ENCODE results near the gene TMEM121. TPM values are rescaled to one million over a fixed set of nuclear protein-coding genes. Genes with fewer than 3 reads are reported as not detected.
"Not testable (repeated sequence)": the region's sequence is repeated elsewhere in the genome, so short reads cannot be mapped to it uniquely, and the experiment has no call there.

TMEM121 gene
- total RNA-seq, 1 donor from 2014 or later = 13.9 TPM

DNA sequence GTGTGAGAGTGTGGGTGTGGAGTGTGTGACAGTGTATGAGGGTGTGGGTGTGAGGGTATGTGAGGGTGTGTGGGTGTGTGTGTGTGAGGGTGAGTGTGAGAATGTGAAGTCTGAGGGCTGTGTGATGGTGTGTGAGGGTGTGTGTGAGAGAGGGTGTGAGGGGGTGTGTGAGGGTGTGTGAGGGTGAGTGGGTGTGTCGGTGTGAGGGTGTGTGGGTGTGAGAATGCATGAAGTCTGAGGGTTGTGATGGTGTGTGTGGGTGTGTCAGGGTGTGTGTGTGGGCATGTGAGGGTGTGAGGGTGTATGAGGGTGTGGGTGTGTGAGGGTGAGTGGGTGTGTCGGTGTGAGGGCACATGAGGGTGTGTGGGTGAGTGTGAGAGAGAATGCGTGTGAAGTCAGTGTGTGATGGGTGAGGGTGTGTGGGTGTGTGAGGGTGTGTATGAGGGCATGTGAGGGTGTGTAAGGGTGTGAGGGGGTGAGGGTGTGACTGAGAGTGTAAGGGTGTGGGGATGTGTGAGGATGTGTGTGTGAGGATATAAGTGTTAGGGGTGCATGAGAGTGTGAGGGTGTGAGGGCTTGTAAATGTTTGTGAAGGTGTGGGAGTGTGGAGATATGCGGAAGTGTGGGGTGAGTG is 36.4 kb downstream of the TMEM121 start:
- Mint-ChIP-seq H3K27me3 (ENCODE audit: low read depth) (no peaks in the 10 kb centered on the region), H3K4me3 (no peak overlapping the region), H3K9me3 (peaks cover 7% of the 10 kb centered on the region), H3K4me1 (no peaks in the 10 kb centered on the region), H3K27ac (ENCODE audit: unreplicated experiment) (no peak overlapping the region), H3K36me3 (ENCODE audit: low read depth) (peaks cover 8% of the 10 kb centered on the region)
- DNase-seq (ENCODE audit: low read depth, low spot score) = no peak
- TF ChIP-seq, protein P1, sequence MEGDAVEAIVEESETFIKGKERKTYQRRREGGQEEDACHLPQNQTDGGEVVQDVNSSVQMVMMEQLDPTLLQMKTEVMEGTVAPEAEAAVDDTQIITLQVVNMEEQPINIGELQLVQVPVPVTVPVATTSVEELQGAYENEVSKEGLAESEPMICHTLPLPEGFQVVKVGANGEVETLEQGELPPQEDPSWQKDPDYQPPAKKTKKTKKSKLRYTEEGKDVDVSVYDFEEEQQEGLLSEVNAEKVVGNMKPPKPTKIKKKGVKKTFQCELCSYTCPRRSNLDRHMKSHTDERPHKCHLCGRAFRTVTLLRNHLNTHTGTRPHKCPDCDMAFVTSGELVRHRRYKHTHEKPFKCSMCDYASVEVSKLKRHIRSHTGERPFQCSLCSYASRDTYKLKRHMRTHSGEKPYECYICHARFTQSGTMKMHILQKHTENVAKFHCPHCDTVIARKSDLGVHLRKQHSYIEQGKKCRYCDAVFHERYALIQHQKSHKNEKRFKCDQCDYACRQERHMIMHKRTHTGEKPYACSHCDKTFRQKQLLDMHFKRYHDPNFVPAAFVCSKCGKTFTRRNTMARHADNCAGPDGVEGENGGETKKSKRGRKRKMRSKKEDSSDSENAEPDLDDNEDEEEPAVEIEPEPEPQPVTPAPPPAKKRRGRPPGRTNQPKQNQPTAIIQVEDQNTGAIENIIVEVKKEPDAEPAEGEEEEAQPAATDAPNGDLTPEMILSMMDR (conservative IDR thresholded peaks at IDR 0.05) = no peak

DNA sequence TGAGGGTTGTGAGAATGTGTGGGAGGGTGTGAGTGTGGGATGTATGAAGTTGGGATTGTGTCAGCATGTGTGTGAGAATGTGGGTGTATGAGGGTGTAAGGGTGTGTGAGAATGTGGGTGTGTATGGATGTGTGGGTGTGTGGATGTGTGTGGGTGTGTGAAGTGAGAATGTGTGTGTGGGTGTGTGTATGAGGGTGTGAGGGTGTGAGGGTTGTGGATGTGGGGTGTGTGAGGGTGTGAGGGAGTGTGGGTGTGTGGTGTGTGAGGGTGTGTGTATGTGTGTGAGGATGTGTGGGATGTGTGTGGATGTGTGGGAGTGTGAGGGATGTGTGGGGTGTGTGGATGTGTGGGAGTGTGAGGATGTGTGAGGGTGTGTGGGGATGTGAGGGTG is 37.0 kb downstream of the TMEM121 start:
- H3K36me3 Mint-ChIP-seq (ENCODE audit: low read depth) = peaks cover 12% of the 10 kb centered on the region
- peaks cover 12% of the 10 kb centered on the region for H3K9me3 Mint-ChIP-seq
- H3K27me3 Mint-ChIP-seq (ENCODE audit: low read depth) = no peaks in the 10 kb centered on the region
- H3K4me1 Mint-ChIP-seq = no peaks in the 10 kb centered on the region
- H3K4me3 Mint-ChIP-seq = no peak overlapping the region
- no peak for DNase-seq (ENCODE audit: low read depth, low spot score)
- TF ChIP-seq, protein P1 (conservative IDR thresholded peaks at IDR 0.05) = no peak
- no peak overlapping the region for H3K27ac Mint-ChIP-seq (ENCODE audit: unreplicated experiment)

DNA sequence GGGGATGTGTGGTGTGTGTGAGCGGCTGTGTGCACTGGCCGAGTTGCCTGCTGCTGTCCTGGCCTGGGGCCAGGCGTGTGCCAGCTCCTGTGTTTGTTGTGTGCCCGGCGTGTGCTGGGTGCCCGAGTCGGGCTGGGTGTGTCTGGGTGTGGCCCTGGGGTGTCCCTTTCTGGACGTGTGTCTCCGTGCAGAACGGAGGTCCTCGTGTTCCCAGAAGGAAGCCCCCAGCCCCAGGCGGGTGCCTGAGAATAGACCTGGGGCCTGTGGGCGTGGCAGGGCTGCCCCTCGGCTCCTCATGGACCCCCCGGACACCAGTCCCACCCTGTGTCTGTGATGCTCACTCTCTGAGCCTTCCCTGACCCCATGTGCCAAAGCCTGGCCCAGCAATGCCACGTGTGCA is 38.2 kb downstream of the TMEM121 start:
- not testable (repeated sequence) for H3K27ac Mint-ChIP-seq (ENCODE audit: unreplicated experiment); H3K27me3 Mint-ChIP-seq (ENCODE audit: low read depth); DNase-seq (ENCODE audit: low read depth, low spot score); H3K4me3 Mint-ChIP-seq; H3K4me1 Mint-ChIP-seq
- H3K36me3 Mint-ChIP-seq (ENCODE audit: low read depth) = peaks cover 19% of the 10 kb centered on the region
- peaks cover 19% of the 10 kb centered on the region for H3K9me3 Mint-ChIP-seq

DNA sequence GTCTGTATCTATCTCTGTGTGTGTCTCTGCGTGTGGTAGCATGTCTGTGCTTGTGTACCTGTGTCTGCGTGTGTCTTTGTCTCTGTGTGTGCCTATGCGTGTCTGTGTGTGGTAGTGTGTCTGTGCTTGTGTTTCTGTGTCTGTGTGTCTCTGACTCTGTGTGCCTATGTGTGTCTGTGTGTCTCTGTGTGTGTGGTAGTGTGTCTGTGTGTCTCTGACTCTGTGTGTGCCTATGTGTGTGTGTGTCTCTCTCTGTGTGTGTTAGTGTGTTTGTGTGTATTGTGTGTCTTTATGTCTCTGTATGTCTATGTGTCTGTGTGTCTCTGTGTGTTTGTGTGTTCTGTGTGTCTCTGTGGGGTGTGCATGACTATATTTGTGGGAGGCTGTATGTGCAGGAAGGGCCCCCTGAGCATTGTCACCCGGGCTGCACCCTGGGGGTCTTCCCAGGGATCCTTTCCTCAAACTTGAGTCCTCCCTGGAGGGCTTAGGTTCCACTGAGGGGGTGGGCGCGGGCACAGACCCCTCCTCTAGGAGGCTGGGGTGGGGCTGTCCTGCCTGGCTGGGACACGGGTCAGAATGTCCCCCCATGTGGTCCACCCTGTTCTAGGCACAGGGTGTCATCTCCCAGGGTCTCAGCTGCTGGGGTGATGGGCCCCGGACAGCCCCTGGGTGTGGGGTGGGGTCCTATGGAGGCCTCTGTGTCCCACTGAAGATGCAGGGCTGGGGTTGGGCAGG is 39.0 kb downstream of the TMEM121 start:
- H3K27me3 Mint-ChIP-seq (ENCODE audit: low read depth); H3K4me3 Mint-ChIP-seq; H3K4me1 Mint-ChIP-seq; H3K27ac Mint-ChIP-seq (ENCODE audit: unreplicated experiment); DNase-seq (ENCODE audit: low read depth, low spot score): not testable (repeated sequence)
- Mint-ChIP-seq H3K9me3 (peaks cover 27% of the 10 kb centered on the region), H3K36me3 (ENCODE audit: low read depth) (peaks cover 27% of the 10 kb centered on the region)

DNA sequence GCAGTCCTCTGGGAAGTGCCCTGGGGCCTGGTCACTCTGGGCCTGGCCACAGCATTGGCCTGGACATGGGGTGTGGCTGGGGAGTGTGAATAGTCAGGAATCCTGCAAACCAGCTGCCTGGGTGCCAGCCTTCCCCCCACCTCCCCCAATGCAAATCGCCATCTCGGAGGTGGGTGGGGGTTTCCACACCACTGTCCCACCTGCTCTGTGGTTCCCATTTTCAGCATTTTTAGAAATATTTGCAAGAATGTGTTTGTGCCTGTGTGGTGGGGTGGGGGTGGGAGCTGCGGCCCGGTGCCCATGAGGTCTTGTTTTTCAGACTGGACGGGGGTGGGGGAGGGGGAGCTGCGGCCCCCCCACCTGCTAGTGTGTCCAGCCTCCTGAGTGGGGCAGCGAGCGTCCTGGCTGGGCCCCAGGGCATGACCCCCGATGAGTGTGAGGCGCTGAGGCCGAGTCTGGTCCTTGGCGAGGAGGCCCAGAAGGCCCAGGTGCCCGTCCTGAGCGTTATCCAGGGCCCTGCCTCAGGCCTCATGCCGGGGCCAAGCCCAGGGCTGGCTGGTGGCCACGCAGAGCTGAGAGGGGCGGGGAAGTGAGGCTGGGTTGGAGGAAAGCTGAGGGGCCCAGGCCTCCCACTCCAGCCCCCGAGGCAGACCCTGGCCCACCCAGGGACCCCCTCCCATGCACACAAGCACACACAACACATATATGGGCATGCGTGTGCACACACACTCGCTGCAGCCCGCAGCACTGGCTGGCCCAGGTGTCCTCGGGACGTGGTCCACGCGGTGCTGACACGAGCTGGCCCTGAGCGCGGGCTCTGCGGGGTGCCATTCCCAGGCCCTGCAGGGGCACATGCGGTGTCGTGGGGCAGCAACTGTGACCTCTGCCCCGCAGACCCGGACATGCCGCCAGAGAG is 40.1 kb downstream of the TMEM121 start:
- DNase-seq (ENCODE audit: low read depth, low spot score); H3K4me1 Mint-ChIP-seq; H3K27me3 Mint-ChIP-seq (ENCODE audit: low read depth); H3K4me3 Mint-ChIP-seq; H3K27ac Mint-ChIP-seq (ENCODE audit: unreplicated experiment): not testable (repeated sequence)
- Mint-ChIP-seq H3K36me3 (ENCODE audit: low read depth) (peaks cover 34% of the 10 kb centered on the region), H3K9me3 (peaks cover 33% of the 10 kb centered on the region)

DNA sequence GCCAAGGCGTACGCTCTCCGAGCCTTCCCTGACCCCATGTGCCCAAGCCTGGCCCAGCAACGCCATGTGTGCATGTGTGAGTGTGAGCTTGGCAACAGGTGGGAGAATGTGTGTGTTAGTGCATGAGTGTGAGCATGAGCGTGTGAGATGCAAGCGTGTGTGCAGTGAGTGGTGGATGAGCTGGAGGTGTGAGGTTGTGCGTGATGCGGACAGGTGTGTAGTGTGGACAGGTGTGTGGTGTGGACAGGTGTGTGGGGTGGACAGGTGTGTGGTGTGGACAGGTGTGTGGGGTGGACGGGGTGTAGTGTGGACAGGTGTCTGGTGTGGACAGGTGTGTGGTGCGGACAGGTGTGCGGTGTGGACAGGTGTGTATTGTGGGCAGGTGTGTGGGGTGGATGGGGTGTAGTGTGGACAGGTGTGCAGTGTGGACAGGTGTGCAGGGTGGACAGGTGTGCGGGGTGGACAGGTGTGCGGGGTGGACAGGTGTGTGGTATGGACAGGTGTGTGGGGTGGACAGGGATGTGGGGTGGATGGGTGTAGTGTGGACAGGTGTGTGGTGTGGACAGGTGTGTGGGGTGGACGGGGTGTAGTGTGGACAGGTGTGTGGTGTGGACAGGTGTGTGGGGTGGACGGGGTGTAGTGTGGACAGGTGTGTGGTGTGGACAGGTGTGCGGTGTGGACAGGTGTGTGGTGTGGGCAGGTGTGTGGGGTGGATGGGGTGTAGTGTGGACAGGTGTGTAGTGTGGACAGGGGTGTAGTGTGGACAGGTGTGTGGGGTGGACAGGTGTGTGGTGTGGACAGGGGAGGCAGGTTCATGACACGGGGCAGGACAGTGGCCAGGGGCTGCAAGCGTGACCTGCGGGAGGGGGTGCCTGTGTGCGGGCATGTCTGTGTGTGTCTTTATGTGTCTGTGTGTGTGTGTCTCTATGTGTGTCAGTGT is 41.1 kb downstream of the TMEM121 start:
- DNase-seq (ENCODE audit: low read depth, low spot score); H3K4me3 Mint-ChIP-seq; H3K4me1 Mint-ChIP-seq; H3K27ac Mint-ChIP-seq (ENCODE audit: unreplicated experiment); H3K27me3 Mint-ChIP-seq (ENCODE audit: low read depth): not testable (repeated sequence)
- Mint-ChIP-seq H3K9me3 (peaks cover 33% of the 10 kb centered on the region), H3K36me3 (ENCODE audit: low read depth) (peaks cover 34% of the 10 kb centered on the region)

DNA sequence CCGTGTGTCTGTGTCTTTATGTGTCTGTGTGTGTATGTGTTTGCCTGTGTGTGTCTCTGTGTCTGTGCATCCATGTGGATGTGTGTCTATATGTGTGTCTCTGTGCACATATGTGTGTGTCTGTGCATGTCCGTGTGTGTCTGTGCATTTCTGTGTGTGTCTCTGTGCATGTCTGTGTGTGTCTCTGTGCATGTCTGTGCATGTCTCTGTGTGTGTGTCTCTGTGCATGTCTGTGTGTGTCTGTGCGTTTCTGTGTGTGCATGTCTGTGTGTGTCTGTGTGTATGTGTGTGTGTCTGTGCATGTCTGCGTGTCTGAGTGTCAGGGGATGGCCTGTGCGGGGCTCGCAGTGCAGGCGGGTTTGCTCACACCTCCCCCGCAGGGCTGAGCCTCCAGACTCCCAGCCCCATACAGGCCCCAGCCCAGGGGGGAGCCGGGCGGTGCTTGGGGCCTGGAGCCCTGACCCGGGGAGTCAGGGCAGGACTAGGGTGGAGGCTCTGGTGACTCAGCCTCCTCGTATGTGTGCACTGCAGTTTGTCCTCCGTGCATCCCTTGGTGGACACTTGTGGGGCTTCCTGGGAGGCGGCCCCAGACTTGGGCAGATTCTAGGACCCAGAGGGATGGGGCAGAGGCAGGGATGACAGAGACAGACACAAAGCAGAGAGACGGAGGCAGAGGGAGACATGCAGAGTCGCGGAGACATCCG is 41.9 kb downstream of the TMEM121 start:
- Mint-ChIP-seq H3K9me3 (peaks cover 38% of the 10 kb centered on the region), H3K36me3 (ENCODE audit: low read depth) (peaks cover 38% of the 10 kb centered on the region)
- H3K4me1 Mint-ChIP-seq; H3K27me3 Mint-ChIP-seq (ENCODE audit: low read depth); H3K27ac Mint-ChIP-seq (ENCODE audit: unreplicated experiment); DNase-seq (ENCODE audit: low read depth, low spot score); H3K4me3 Mint-ChIP-seq: not testable (repeated sequence)

All from neural crest cell (in vitro differentiated cells).